ENCODE results near the gene SORBS2.
"Not testable (repeated sequence)": the region's sequence is repeated elsewhere in the genome, so short reads cannot be mapped to it uniquely, and the experiment has no call there.

The SORBS2 gene

GRCh38 chr4:185580699-185581098 is 231.3 kb downstream of the SORBS2 start:
- no peak for DNase-seq

DNA sequence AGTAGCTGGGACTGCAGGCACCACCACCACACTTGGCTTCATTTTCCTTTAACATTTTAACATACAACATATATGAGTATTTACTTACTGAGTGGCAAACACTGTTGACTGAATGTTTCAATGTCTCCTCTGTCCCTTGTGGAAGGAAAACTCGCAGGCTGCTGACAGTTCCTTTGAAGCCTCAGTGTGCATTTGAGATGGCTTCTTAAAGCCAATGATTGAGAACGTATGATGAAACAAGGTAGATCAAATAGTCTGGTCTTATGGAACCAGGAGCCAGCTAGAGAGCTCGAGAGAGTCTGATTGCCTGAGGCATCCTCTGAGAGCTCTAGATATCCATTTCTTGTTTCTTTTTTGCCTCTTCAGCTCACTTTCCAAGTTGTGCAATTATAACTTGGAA is 233.7 kb downstream of the SORBS2 start:
- DNase-seq = no peak

DNA sequence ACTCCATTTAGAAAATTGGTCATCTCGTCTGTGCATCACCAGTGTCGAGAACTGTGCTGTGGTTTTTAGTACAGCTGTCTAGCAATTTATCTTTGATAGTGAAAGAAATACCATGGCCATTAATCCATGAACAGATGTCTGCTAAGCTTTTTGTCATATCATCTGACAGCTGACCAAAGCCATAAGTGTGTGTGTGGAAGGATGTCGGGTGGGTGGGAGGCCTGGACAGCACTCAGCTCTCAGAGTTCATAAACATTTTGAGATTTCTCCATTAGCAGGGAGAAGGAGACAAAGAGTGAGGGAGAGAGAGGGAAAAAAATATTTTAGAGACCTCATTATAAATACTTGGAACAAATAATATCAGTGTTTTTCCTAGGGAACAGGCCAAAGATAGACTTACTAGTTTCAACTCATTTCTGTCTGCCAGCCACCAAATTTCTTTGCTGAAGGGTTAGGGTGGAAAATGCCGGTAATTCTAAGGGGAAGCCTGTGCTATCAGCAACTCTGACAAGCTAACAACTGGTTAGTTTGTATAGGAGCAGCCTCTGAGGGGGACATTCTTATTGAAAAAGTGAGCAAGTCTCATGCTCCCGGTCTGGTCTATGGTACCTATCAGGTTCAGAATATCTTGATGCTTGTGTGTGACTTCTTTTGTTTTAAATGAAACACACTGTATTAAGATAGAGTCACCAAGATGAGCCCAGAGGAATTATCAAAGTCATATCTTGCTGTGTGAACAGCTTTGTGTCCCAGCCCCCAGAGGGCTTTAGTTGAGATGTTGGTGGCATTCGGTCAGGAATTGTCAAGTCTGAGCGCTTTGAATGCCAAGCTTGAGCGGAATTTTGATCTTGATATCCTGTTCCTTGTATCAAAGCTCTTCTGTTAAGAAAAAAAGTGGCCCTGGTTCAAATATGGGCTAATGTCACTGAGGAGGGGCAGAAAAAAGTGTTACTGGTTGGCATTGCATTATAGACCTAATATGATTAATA is 234.7 kb downstream of the SORBS2 start:
- no peak for DNase-seq

DNA sequence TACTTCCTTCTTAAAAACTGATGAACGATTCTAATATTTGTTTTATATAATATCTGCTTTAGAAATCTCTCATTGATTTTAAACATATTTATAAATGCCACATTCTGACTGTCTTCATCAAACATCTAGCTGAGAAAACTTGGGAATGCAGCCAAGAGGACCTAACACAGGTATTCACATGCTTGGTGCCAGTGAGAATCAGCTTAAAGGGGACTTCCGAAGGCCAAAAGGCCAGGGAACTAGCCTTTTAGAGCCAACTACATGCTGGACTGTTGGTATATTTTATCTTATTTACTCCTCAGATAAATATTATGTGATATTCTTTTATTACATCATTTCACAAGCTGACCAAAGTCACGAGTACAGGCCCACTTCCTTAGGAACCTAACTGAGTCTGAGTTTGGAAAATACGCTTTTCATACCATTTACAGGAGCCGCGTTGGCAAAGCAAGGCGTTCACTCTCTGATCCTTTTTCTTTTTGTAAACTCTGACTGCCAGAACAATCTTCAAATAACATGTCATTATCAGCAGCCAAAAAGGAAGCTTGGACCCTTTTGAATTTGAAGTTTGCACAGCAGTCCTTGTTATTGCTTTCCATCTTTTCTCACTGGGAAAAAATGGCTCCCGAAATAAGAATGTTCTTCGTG is 235.6 kb downstream of the SORBS2 start:
- no peak for DNase-seq

- peak in 1 of 3 experiments; percentile 9 for DNase-seq
Measured at GRCh38 chr4:185573651-185574199, 238.3 kb downstream of the SORBS2 start.

DNA sequence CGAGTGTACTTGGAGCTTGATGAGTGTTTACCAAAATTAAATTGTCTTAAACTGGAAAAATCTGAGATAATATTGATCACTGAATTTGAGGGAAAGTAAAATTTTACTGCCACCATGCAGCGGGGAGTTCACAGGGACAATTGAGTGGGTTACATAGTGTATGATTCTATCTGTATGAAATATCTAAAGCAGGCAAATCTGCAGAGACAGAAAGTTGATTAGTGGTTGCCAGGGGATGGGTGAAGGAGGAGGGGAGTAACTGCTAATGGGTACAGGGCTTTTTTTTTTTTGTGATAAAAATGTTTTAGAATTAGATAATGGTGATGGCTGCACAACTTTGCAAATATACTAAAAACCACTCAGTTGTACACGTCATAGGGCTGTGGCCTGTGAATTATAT is 241.3 kb downstream of the SORBS2 start:
- DNase-seq = no peak

GRCh38 chr4:185567381-185568376 is 244.3 kb downstream of the SORBS2 start:
- no peak for DNase-seq

- no peak for DNase-seq
Measured at GRCh38 chr4:185566972-185567371, 245.0 kb downstream of the SORBS2 start.

DNA sequence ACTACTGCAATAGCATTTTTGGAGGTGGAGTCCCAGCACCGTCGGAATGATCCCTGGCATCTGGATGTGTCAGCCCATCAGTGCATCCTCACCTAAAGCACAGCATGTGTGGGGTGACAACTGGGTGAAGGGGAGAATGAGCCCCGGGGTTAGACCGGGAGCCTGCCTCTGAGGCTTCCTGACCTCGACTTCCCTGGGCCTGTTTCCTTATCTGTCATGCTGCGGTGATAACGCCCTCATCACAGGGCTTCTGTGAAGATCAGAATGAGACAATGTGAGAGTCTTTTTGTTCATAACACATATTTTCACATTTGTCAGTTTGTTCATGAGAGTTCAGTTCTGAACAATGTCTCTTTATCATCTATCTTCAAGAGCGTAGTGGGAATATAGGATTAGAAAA is 245.6 kb downstream of the SORBS2 start:
- no peak for DNase-seq

GRCh38 chr4:185565696-185566095 is 246.3 kb downstream of the SORBS2 start:
- no peak for DNase-seq

GRCh38 chr4:185564349-185564748 is 247.6 kb downstream of the SORBS2 start:
- DNase-seq = no peak

GRCh38 chr4:185562531-185562930 is 249.5 kb downstream of the SORBS2 start:
- DNase-seq = no peak

DNA sequence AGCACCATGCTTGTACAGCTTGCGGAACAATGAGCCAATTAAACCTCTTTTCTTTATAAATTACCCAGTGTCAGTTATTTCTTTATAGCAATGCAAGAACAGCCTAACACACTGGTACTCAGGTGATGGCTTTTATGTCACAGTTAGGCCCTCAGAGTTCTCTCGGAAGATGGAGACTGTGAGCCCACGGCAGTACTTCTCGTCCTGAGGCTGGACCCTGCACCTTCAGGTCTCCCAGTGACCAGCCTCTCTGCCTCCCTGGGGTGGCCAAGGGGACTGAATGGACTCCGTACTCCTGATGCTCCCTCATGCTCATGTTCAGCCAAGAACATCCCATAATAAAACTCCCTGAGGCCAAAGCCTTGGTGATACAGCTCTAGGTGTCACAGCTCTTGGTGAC is 251.7 kb downstream of the SORBS2 start:
- DNase-seq = no peak

GRCh38 chr4:185559915-185560281 is 252.1 kb downstream of the SORBS2 start:
- no peak for DNase-seq

DNA sequence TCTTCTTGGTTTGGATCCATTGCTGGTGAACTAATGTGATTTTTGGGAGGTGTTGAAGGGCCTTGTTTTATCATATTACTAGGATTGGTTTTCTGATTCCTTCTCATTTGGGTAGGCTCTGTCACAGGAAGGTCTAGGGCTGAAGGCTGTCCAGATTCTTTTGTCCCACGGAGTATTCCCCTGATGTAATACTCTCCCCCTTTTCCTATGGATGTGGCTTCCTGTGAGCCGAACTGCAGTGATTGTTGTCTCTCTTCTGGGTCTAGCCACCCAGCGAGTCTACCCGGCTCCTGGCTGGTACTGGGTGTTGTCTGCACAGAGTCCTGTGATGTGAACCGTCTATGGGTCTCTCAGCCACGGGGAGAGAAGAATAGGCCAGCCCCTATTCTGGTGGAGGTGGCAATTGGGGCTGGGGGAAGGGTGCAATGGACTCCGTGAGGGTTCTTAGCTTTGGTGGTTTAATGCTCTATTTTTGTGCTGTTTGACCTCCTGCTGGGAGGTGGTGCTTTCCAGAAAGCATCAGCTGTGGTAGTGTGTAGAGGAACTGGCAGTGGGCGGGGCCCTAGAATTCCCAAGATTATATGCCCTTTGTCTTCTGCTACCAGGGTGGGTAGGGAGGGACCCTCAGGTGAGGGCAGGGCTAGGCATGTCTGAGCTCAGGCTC is 252.6 kb downstream of the SORBS2 start:
- not testable (repeated sequence) for DNase-seq

GRCh38 chr4:185554365-185555126 is 257.4 kb downstream of the SORBS2 start:
- DNase-seq = no peak

DNA sequence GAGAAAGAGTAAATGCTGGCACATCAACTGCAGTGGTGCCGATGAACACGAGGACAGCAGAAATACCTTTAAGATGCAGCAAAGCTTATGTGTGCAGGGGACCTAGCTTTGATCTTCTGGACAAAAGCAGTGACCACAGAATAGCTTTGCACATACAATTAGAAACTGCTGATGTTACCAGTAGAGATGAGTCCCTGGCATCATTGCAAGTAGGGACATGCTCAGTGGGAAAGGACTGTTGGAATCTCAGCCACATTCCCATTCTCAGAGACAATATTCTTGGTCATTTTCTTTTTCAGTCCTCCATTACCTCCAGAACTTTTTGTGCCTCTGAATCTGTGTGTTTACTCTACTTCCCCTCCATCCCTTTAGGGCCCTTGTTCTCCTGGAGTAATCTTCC is 259.7 kb downstream of the SORBS2 start:
- no peak for DNase-seq

GRCh38 chr4:185550933-185551332 is 261.1 kb downstream of the SORBS2 start:
- DNase-seq = no peak

DNA sequence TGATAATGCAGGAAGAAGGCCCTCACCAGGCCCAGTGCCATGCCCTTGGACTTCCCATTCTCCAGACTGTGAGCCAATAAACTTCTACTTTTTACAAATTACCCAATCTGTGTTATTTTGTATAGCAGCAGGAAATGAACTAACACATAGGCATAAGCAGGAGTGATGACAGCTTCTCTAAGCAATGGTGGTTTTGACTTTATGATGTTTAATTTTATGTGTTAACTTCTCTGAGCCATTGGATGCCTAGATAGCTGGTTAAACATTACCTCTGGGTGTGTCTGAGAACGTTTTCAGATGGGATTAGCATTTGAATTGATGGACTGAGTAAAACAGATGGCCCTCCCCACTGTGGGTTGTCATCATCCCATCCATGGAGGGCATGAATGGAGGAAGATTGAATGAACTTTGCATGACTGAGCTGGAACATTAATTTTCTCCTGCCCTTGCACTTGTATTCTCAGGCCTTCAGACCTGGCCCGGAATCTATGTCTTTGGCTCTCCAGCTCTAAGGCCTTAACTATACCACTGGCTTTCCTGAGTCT is 262.8 kb downstream of the SORBS2 start:
- DNase-seq = no peak

DNA sequence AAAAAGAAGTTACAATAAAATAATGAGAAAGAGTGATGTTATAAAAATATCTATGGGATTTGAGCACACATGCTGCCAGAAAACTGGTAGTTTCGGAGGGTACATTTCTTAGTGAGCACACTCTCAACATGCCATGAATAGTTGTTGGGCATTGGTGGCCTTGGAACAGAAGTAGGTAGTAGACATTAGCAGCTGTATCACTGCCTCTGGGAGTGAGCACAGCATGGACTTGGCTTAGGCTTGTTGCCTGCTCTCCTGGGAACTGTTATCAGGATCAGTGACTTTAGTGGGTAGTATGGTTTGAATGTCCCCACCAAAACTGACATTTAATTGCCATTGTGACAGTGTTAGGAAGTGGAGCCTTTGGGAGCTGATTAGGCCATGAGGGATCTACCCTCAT is 263.4 kb downstream of the SORBS2 start:
- no peak for DNase-seq

- no peak for DNase-seq
Measured at GRCh38 chr4:185546335-185546734, 265.7 kb downstream of the SORBS2 start.
